Lung (tissue), 12 donors: Measurements from ENCODE around the gene TOPBP1. TPM values are rescaled to one million over a fixed set of nuclear protein-coding genes. Genes with fewer than 3 reads are reported as not detected.
"Not testable (repeated sequence)": the region's sequence is repeated elsewhere in the genome, so short reads cannot be mapped to it uniquely, and the experiment has no call there.

Experiments used
- ATAC-seq: fragments of 200-7000 bp; cut with Tn5 transposase; one replicate; pipeline ENCODE4 v1.9.1; 2020; ENCODE audit warnings: moderate number of reproducible peaks; ENCODE audit not compliant: insufficient read depth, low FRiP score
- DNase-seq, 3 donors: peaks; one replicate each; pipeline ENCODE4 v3.0.0-alpha.2; 2013 to 2017
- H3K27ac ChIP-seq, 2 donors: one replicate each; pipeline ENCODE4 v1.5.1; 2013; ENCODE audit warnings: mild to moderate bottlenecking in 2 of 2, moderate library complexity in 2 of 2, control low read depth in 1 of 2, inconsistent platforms in 1 of 2, low read depth in 1 of 2, low read length in 1 of 2
- H3K27me3 ChIP-seq, 3 donors: one replicate each; pipeline ENCODE4 v1.5.1; 2013; ENCODE audit warnings: low read length in 2 of 3; ENCODE audit not compliant: control insufficient read depth in 3 of 3, insufficient read depth in 3 of 3
- H3K36me3 ChIP-seq, 4 donors: one replicate each; pipeline ENCODE4 v1.5.1; 2013; ENCODE audit warnings: low read length in 4 of 4, mild to moderate bottlenecking in 1 of 4, moderate library complexity in 1 of 4; ENCODE audit not compliant: control insufficient read depth in 4 of 4, insufficient read depth in 4 of 4
- H3K4me1 ChIP-seq, 5 donors: one replicate each; pipeline ENCODE4 v1.5.1; 2013; ENCODE audit warnings: low read length in 5 of 5, mild to moderate bottlenecking in 2 of 5, moderate library complexity in 1 of 5; ENCODE audit not compliant: control insufficient read depth in 5 of 5, insufficient read depth in 5 of 5
- H3K4me3 ChIP-seq: one replicate; pipeline ENCODE4 v1.5.1; 2013; ENCODE audit warnings: mild to moderate bottlenecking, control low read depth, moderate library complexity
- H3K9ac ChIP-seq, 2 donors: one replicate each; pipeline ENCODE4 v1.5.1; 2013; ENCODE audit warnings: low read length in 2 of 2, control low read depth in 1 of 2; ENCODE audit not compliant: insufficient read depth in 1 of 2
- H3K9me3 ChIP-seq, 4 donors: one replicate each; pipeline ENCODE4 v1.5.1; 2013; ENCODE audit warnings: low read length in 3 of 4, mild to moderate bottlenecking in 1 of 4, moderate library complexity in 1 of 4; ENCODE audit not compliant: control insufficient read depth in 4 of 4, insufficient read depth in 3 of 4
- WGBS, 2 donors: extraction: QIAGEN DNeasy Blood & Tissue Kit; methylation state at CpG; one replicate each; pipeline ENCODE4 v1.1.7; 2013; 5-methylcytosine and 5-hydroxymethylcytosine counted together
- polyA plus RNA-seq, 2 donors: library from polyadenylated mRNA; stranded (reverse); fragments of 200-250 nt; gene quantifications; one replicate each; pipeline ENCODE4 v1.2.1, GENCODE V29; 2013
- total RNA-seq, 2 donors: library from RNA; depleted of rRNA in 1 of 2; stranded (reverse); fragments of >200 nt in 1 of 2; gene quantifications; one replicate each; pipeline ENCODE4 v1.2.1, GENCODE V29; 2014 to 2021
- TF ChIP-seq, protein P1 (sequence below): IDR thresholded peaks from 2 replicates; pipeline ENCODE4 v1.5.1; 2012; ENCODE audit warnings: mild to moderate bottlenecking; ENCODE audit errors: control extremely low read depth, extremely low read depth
- donor health status: control.
- donor health status: control.
- donor health status: Bipolar disorder and iron deficiency.
- donor health status: healthy.
- donor health status: DM: yes; HTN: yes; CAD: no.

Gene TOPBP1
- total and polyA plus RNA-seq, 4 donors: 6.9 to 45.4 (median 13.7) TPM

DNA sequence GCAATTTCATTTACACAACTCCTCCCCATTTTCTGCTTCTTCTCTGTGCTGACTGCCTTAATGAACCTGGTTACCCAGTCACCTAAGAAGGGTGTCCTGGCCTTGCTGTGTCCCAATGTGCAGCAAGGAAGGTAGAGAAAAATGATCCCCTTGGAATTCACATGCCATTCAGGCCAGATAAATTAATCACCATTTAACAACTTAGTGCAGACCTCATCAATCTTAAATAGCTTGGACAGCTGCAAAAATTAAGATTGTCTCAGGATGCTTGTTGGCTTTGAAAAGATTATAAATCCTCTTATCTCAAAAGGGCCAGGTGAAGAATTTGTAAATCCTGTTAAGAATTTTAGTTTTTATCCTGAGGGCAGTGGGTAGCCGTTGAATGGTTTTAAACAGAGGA is 97.9 kb downstream of the TOPBP1 start:
- DNase-seq (no peak), ATAC-seq (no peak)
- TF ChIP-seq, protein P1, sequence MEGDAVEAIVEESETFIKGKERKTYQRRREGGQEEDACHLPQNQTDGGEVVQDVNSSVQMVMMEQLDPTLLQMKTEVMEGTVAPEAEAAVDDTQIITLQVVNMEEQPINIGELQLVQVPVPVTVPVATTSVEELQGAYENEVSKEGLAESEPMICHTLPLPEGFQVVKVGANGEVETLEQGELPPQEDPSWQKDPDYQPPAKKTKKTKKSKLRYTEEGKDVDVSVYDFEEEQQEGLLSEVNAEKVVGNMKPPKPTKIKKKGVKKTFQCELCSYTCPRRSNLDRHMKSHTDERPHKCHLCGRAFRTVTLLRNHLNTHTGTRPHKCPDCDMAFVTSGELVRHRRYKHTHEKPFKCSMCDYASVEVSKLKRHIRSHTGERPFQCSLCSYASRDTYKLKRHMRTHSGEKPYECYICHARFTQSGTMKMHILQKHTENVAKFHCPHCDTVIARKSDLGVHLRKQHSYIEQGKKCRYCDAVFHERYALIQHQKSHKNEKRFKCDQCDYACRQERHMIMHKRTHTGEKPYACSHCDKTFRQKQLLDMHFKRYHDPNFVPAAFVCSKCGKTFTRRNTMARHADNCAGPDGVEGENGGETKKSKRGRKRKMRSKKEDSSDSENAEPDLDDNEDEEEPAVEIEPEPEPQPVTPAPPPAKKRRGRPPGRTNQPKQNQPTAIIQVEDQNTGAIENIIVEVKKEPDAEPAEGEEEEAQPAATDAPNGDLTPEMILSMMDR: no peak
- Histone ChIP-seq H3K27me3 (no peaks in the 10 kb centered on the region), H3K9me3 (peaks cover 0 to 2% (median 0%) of the 10 kb centered on the region in 4 donors), H3K4me1 (no peaks in the 10 kb centered on the region), H3K9ac (no peak overlapping the region), H3K36me3 (no peaks in the 10 kb centered on the region), H3K4me3 (no peak overlapping the region), H3K27ac (no peak overlapping the region)
- WGBS, 2 donors: 83 to 90% methylated on average over 1 of the region's 1 CpG

DNA sequence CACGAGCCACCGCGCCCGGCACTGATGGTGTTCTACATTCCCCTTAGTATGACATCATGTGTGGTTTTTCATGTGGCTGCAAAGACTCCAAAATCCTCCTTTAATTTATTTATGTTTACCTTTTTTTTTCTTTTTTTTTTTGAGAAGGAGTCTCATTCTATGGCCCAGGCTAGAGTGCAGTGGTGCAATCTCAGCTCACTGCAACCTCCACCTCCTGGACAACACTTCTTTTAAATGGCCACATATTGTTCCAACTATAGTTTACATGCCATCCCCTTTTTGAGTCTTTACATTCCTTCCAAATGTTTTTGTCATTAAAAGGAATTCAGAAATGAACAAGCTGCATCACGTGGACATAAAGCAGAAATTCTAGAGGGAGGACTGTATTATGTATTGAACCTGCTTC is 98.6 kb downstream of the TOPBP1 start:
- no peak overlapping the region for H3K4me3 ChIP-seq
- ATAC-seq (no peak), DNase-seq (no peak)
- no peak overlapping the region for H3K27ac ChIP-seq
- WGBS, 2 donors: 74 to 80% methylated on average over 5 of the region's 5 CpGs
- H3K9me3 ChIP-seq: peaks cover 0 to 8% (median 0%) of the 10 kb centered on the region in 4 donors
- H3K27me3 ChIP-seq: no peaks in the 10 kb centered on the region
- H3K36me3 ChIP-seq: no peaks in the 10 kb centered on the region
- H3K9ac ChIP-seq: no peak overlapping the region
- TF ChIP-seq, protein P1: no peak
- no peaks in the 10 kb centered on the region for H3K4me1 ChIP-seq

DNA sequence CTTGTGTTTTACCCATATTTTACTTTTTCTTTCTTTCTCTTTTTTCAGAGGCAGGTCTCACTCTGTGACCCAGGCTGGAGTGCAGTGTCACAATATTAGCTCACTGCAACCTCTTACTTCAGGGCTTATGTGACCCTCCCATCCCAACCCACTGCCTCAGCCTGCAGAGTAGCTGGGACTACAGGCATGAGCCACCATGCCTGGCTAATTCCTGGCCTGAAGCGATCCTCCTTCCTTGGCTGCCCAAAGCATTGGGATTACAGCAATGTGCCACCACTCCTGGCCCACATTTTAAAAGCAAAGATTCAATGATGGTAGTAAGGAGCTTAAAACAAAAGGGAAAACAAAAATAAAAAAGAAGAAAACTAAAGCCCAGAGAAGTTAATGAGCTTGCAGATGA is 99.4 kb downstream of the TOPBP1 start:
- Histone ChIP-seq H3K9ac (no peak overlapping the region), H3K4me1 (no peaks in the 10 kb centered on the region), H3K4me3 (no peak overlapping the region), H3K27me3 (no peaks in the 10 kb centered on the region), H3K27ac (no peak overlapping the region), H3K36me3 (no peaks in the 10 kb centered on the region), H3K9me3 (peaks cover 0 to 8% (median 0%) of the 10 kb centered on the region in 4 donors)
- DNase-seq (no peak), ATAC-seq (no peak)
- 95 to 100% methylated on average over 1 of the region's 1 CpG for WGBS, 2 donors
- TF ChIP-seq, protein P1: no peak

DNA sequence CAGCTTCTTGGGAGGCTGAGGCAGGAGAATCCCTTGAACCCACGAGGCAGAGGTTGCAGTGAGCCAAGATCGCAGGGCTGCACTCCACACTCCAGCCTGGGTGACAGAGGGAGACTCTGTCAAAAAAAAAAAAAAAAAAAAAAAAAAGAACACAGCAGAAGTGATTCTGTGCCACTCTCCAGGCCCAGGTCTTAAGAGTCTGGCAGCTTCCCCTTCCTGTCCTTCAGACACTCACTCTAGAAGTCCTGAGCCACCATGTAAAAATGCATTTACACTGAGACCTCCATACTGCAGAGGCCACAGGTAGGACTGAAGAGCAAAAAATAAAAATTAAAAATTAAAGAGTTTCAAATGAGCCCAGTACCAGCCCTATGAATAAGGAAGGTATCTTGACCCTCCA is 100.1 kb downstream of the TOPBP1 start:
- Histone ChIP-seq H3K27me3 (no peaks in the 10 kb centered on the region), H3K9me3 (peaks cover 0 to 8% (median 0%) of the 10 kb centered on the region in 4 donors), H3K4me1 (no peaks in the 10 kb centered on the region), H3K4me3 (no peak overlapping the region), H3K27ac (no peak overlapping the region), H3K36me3 (no peaks in the 10 kb centered on the region), H3K9ac (no peak overlapping the region)
- ATAC-seq: no peak
- DNase-seq: no peak
- TF ChIP-seq, protein P1: no peak
- 81 to 89% methylated on average over 2 of the region's 2 CpGs for WGBS, 2 donors

DNA sequence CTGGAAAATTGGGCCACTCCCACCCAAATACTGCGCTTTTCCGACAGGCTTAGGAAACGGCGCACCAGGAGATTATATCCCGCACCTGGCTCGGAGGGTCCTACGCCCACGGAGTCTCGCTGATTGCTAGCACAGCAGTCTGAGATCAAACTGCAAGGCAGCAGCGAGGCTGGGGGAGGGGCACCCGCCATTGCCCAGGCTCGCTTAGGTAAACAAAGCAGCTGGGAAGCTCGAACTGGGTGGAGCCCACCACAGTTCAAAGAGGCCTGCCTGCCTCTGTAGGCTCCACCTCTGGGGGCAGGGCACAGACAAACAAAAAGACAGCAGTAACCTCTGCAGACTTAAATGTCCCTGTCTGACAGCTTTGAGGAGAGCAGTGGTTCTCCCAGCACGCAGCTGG is 110.2 kb downstream of the TOPBP1 start:
- not testable (repeated sequence) for H3K27ac ChIP-seq, H3K27me3 ChIP-seq, H3K36me3 ChIP-seq, DNase-seq, H3K4me3 ChIP-seq, ATAC-seq, H3K9me3 ChIP-seq, H3K9ac ChIP-seq
- H3K4me1 ChIP-seq: peaks cover 0 to 15% (median 2%) of the 10 kb centered on the region in 5 donors
- 92 to 100% methylated on average over 5 to 11 of the region's 14 CpGs for WGBS, 2 donors
